ENCODE results near the gene TBX4.
"Not testable (repeated sequence)": the region's sequence is repeated elsewhere in the genome, so short reads cannot be mapped to it uniquely, and the experiment has no call there.

- TF ChIP-seq CTCF, POLR2A, POLR2AphosphoS5 (IDR thresholded peaks at IDR 0.05): not testable (repeated sequence)
Observed at GRCh38 chr17:61509454-61509853, 57.2 kb downstream of the TBX4 start.

Data from breast epithelium (tissue), 3 donors.